ENCODE data around the gene RAD18. TPM values are rescaled to one million over a fixed set of nuclear protein-coding genes. Genes with fewer than 3 reads are reported as not detected.

The RAD18 gene
- total RNA-seq, 1 experiment from 2014 or later = 42.5 TPM

- TF ChIP-seq CTCF (conservative IDR thresholded peaks at IDR 0.05; ENCODE audit: low read depth, low read length) (no peak), EZH2 (IDR thresholded peaks at IDR 0.05; ENCODE audit: borderline replicate concordance, low read depth, low read length, poor library complexity, severe bottlenecking) (no peak)
- POLR2A ChIA-PET (ENCODE audit: low non-redundant PET) = no interaction called here
- BruUV-seq (replicated peaks) = no TSS peak
Observed at GRCh38 chr3:9000041-9000440, 36.8 kb upstream of the RAD18 start.

DNA sequence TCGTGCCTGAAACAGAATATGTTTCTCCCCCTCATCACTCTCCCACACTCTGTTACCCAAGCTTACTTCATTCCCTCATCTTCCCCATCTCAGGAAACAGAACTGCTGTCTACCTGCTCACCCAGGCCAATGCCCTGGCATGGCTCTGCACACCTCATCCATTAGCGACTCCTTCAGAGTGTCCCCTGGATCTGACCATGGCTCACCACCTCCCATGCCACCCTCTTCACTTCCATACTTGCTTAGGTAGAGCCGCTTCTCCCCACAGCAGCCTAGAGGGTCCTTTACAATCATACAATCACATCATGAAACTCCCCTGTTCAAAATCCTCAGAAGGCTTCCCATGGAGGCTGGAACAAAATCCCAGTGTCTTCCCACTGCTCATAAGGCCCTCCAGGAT lies 33.9 kb upstream of the RAD18 start:
- H3K36me3 ChIP-seq (ENCODE audit: insufficient read depth, low read length, poor library complexity, severe bottlenecking) = no peaks in the 10 kb centered on the region
- no peaks in the 10 kb centered on the region for H3K4me1 ChIP-seq (ENCODE audit: insufficient read depth, low read length, poor library complexity, severe bottlenecking)
- intact Hi-C loops (cut with micrococcal nuclease; ENCODE audit: unreplicated experiment) = no loop called here
- peaks cover 22% of the 10 kb centered on the region for H3K27me3 ChIP-seq (replicated peaks; ENCODE audit: insufficient read depth, low read depth, low read length, poor library complexity)
- ChIA-PET POLR2A (ENCODE audit: low non-redundant PET) (no interaction called here), CTCF (interaction anchor here (1.6 kb wide), 1 partner anchor 9 kb away, joined by 3 read pairs; no protein-coding TSS in a partner anchor)
- no peaks in the 10 kb centered on the region for H3K9me3 ChIP-seq (ENCODE audit: low read depth, low read length, poor library complexity, severe bottlenecking)
- no TSS peak for BruUV-seq (replicated peaks)
- H3K27ac ChIP-seq (ENCODE audit: low read depth, low read length, poor library complexity, severe bottlenecking) = no peak overlapping the region
- no peak for DNase-seq (ENCODE audit: low spot score)
- no peak overlapping the region for H3K4me3 ChIP-seq (ENCODE audit: low read depth, low read length, poor library complexity, severe bottlenecking)
- no peak for TF ChIP-seq CTCF (conservative IDR thresholded peaks at IDR 0.05; ENCODE audit: low read depth, low read length)
- no peak for TF ChIP-seq EZH2 (IDR thresholded peaks at IDR 0.05; ENCODE audit: borderline replicate concordance, low read depth, low read length, poor library complexity, severe bottlenecking)

More at GRCh38 chr3:9000041-9000440, 36.8 kb upstream of the RAD18 start:
- CTCF ChIA-PET = no interaction called here
- H3K4me1 ChIP-seq (ENCODE audit: insufficient read depth, low read length, poor library complexity, severe bottlenecking) = no peaks in the 10 kb centered on the region
- H3K27ac ChIP-seq (ENCODE audit: low read depth, low read length, poor library complexity, severe bottlenecking) = no peak overlapping the region
- no peak for DNase-seq (ENCODE audit: low spot score)
- peaks cover 35% of the 10 kb centered on the region for H3K27me3 ChIP-seq (replicated peaks; ENCODE audit: insufficient read depth, low read depth, low read length, poor library complexity)
- intact Hi-C loops (cut with micrococcal nuclease; ENCODE audit: unreplicated experiment) = no loop called here
- H3K9me3 ChIP-seq (ENCODE audit: low read depth, low read length, poor library complexity, severe bottlenecking) = no peaks in the 10 kb centered on the region
- H3K4me3 ChIP-seq (ENCODE audit: low read depth, low read length, poor library complexity, severe bottlenecking) = no peak overlapping the region
- no peaks in the 10 kb centered on the region for H3K36me3 ChIP-seq (ENCODE audit: insufficient read depth, low read length, poor library complexity, severe bottlenecking)

DNA sequence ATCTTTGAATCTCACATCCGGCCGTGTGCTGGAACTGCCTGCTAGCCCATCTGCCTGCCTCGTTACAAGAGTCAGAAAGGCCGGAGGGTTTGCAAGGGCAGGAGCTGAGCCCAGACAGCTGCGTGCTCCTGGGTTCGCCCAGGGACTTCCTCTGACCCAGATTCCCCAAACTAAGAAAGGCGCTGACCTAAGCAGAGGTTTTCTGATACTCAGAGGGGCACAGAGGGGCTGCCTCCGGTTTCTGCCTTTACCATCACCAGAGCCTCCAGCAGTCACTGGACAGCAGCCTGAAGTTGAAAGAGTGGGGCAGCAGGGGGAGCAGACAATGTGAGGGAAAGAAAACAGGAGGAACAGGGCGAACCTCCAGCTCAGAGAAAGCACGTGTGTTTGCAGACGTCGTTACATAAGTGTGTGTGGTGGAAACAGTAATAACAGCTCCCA lies 33.4 kb upstream of the RAD18 start:
- no peak overlapping the region for H3K4me3 ChIP-seq (ENCODE audit: low read depth, low read length, poor library complexity, severe bottlenecking)
- intact Hi-C loops (cut with micrococcal nuclease; ENCODE audit: unreplicated experiment) = no loop called here
- no peaks in the 10 kb centered on the region for H3K9me3 ChIP-seq (ENCODE audit: low read depth, low read length, poor library complexity, severe bottlenecking)
- no peak for DNase-seq (ENCODE audit: low spot score)
- peaks cover 19% of the 10 kb centered on the region for H3K27me3 ChIP-seq (replicated peaks; ENCODE audit: insufficient read depth, low read depth, low read length, poor library complexity)
- TF ChIP-seq CTCF (conservative IDR thresholded peaks at IDR 0.05; ENCODE audit: low read depth, low read length) = no peak
- TF ChIP-seq EZH2 (IDR thresholded peaks at IDR 0.05; ENCODE audit: borderline replicate concordance, low read depth, low read length, poor library complexity, severe bottlenecking) = no peak
- H3K27ac ChIP-seq (ENCODE audit: low read depth, low read length, poor library complexity, severe bottlenecking) = no peak overlapping the region
- BruUV-seq (replicated peaks) = no TSS peak
- H3K36me3 ChIP-seq (ENCODE audit: insufficient read depth, low read length, poor library complexity, severe bottlenecking) = no peaks in the 10 kb centered on the region
- H3K4me1 ChIP-seq (ENCODE audit: insufficient read depth, low read length, poor library complexity, severe bottlenecking) = no peaks in the 10 kb centered on the region
- ChIA-PET CTCF (no interaction called here), POLR2A (ENCODE audit: low non-redundant PET) (no interaction called here)
